Left lung (tissue), 10 donors: ENCODE results near the gene FEV. TPM values are rescaled to one million over a fixed set of nuclear protein-coding genes. Genes with fewer than 3 reads are reported as not detected.

ENCODE experiments used
- ATAC-seq: fragments of 200-7000 bp; cut with Tn5 transposase; one replicate; pipeline ENCODE4 v1.9.1; 2020; ENCODE audit warnings: moderate library complexity
- DNase-seq, 4 donors: peaks; one replicate each; pipeline ENCODE4 v3.0.0-alpha.2; 2013 to 2020
- H3K27ac ChIP-seq, 2 donors: fragments of 200-600 bp; sonication (generic) in 1 of 2; one replicate each; pipeline versions ENCODE4 v1.5.0 to v1.8.0; 2020 to 2021
- H3K27me3 ChIP-seq, 2 donors: fragments of 200-600 bp; sonication (generic) in 1 of 2; one replicate each; pipeline versions ENCODE4 v1.5.0 to v1.8.0; 2020 to 2021
- H3K36me3 ChIP-seq, 2 donors: fragments of 200-600 bp; sonication (generic) in 1 of 2; one replicate each; pipeline versions ENCODE4 v1.5.0 to v1.8.0; 2020 to 2021
- H3K4me1 ChIP-seq, 2 donors: fragments of 200-600 bp; one replicate each; pipeline ENCODE4 v1.8.0; 2021
- H3K4me3 ChIP-seq, 2 donors: fragments of 200-600 bp; sonication (generic) in 1 of 2; one replicate each; pipeline versions ENCODE4 v1.5.0 to v1.8.0; 2020 to 2021; ENCODE audit warnings: mild to moderate bottlenecking in 1 of 2
- H3K9me3 ChIP-seq, 2 donors: fragments of 200-600 bp; sonication (generic) in 1 of 2; one replicate each; pipeline versions ENCODE4 v1.5.0 to v1.8.0; 2020 to 2021
- CTCF ChIP-seq, 2 donors: fragments of 200-600 bp; sonication (generic) in 1 of 2; IDR thresholded peaks; one replicate each; pipeline versions ENCODE4 v1.5.0 to v1.8.0; 2021; ENCODE audit warnings: antibody characterized with exemption in 2 of 2
- intact Hi-C, 2 donors: fragments of 100-400 bp; cut with DNase I; formaldehyde crosslinking; loops; one replicate each; pipeline versions ENCODE4 v1.11.2 to v1.14.2; 2022
- polyA plus RNA-seq, 6 donors: library from polyadenylated mRNA; unstranded; fragments of 120-200 nt; gene quantifications; one replicate each; pipeline ENCODE4 v1.2.1, GENCODE V29; 2013; ENCODE audit not compliant: insufficient read length in 6 of 6
- total RNA-seq, 2 donors: library from RNA; stranded (reverse); fragmentation: NEBNext Ultra II Directional; extraction: Animal tissue kit (Norgen Biotek cat#: 25700); gene quantifications; one replicate each; pipeline ENCODE4 v1.2.1, GENCODE V29; 2021
- donor health status: DM: no; HTN: yes; CAD: no.
- donor health status: DM: no; HTN: no; CAD: no.

FEV gene
- total and polyA plus RNA-seq, 8 donors = not detected

DNA sequence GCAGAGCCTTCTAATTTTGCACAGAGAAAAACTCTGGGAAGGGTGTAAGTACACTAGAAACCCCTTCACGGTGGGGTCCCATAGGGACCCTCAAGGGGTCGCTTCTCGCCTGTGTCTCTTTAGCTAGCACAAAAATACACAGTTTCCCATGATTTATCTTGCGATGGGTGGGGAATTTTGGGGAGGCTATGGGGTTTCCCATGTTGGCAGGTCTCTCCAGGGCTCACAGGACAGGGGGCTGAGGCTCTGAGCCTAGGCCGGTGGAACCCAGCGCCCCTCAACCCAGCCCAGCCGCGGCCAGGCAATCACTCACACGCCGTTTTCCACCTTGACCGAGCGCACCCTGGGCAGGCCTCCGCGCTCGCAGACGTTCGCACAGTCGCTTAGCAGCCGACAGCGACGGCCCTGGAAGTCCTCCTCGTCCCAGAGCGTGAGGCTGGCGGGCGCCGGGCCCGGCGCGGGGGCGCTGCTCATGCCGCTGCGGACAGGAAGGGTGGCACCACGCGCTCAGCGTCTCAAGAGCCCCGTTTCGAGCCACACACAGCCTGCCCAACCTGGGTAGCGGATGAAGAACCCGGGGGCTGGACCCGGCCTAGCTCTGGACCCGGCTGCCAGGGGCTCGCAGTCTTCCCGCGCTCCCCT, 7.8 kb upstream of the FEV start:
- Histone ChIP-seq H3K4me1 (peaks cover 8 to 26% of the 10 kb centered on the region in 2 donors), H3K27ac (no peak overlapping the region), H3K9me3 (no peaks in the 10 kb centered on the region), H3K4me3 (peak overlapping the region in 1 of 2 donors; percentile 31), H3K36me3 (no peaks in the 10 kb centered on the region), H3K27me3 (peaks cover 85 to 100% of the 10 kb centered on the region in 2 donors)
- DNase-seq (peak in 1 of 4 donors; percentile 72), ATAC-seq (no peak)
- intact Hi-C loops = no loop called here
- TF ChIP-seq CTCF (IDR thresholded peaks at IDR 0.05) = no peak

DNA sequence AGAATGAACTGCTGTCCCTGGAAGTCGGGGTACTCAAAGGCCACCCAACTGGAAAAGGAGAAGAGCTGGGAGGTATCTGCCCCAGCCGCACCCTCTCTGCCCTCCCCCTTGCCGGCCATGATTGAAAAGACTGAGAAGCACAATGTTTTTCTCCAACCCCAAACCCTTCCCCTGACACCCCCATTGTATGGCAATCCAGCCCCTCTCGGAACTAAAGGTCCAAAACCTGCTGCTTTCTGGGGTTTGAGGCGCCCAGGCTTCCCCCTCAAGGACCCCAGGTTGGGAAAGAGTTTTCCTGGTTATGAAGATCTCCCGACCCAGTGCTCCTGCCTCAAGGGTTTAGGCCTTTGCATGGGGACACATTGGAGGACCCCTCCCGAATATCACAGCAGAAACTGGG, 7.2 kb upstream of the FEV start:
- intact Hi-C loops = no loop called here
- DNase-seq (no peak), ATAC-seq (no peak)
- H3K36me3 ChIP-seq = no peaks in the 10 kb centered on the region
- H3K4me1 ChIP-seq = peaks cover 8 to 26% of the 10 kb centered on the region in 2 donors
- no peak overlapping the region for H3K27ac ChIP-seq
- H3K4me3 ChIP-seq = no peak overlapping the region
- H3K9me3 ChIP-seq = no peaks in the 10 kb centered on the region
- no peak for TF ChIP-seq CTCF (IDR thresholded peaks at IDR 0.05)
- H3K27me3 ChIP-seq = peaks cover 92 to 100% of the 10 kb centered on the region in 2 donors

DNA sequence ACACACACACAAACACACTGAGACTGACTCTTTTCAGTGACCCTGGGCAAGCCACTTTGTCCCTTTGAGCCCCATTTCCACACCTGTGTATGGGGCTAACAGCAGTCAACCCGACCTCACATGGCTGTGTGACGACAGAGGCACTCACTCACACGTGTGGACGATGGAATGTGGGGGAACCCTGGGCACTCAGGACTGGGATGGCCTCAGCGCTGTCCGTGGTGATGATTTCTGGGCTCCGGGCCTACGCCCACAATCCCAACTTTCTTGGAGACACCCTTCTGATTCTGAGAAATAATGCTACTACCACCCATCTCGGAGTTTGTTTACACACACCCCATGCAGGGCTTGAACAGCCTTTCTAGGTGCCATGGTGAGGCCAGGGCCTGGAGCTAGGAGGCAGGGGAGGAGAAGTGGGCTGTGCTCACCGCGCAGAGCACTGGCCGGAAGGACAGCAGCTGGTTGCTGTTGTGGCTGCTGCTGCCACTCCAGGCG, 6.7 kb upstream of the FEV start:
- H3K9me3 ChIP-seq = no peaks in the 10 kb centered on the region
- no peak for ATAC-seq
- H3K27ac ChIP-seq = no peak overlapping the region
- no peak for DNase-seq
- no peak overlapping the region for H3K4me3 ChIP-seq
- intact Hi-C loops = no loop called here
- no peaks in the 10 kb centered on the region for H3K36me3 ChIP-seq
- H3K27me3 ChIP-seq = peaks cover 96 to 100% of the 10 kb centered on the region in 2 donors
- peaks cover 8 to 26% of the 10 kb centered on the region in 2 donors for H3K4me1 ChIP-seq
- TF ChIP-seq CTCF (IDR thresholded peaks at IDR 0.05) = no peak

DNA sequence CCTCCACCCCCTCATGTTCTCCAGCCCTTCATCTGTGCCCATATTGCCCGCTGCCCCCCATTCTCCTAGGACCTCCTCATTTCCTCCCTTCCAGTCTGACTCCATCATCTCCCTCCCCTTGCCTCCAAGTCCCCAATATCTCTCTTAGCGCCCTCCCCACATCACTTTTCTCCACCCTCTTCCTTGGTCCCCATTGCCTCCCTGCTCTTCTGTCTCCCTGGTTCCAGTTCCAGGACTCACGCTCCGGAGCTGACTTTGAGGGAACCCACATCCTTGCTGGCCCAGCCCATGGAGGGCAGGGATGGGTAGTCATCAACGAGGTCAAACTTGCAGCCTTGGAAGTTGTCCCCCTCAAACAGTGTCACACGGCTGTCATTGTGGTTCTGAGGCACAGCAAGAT, 5.6 kb upstream of the FEV start:
- no peaks in the 10 kb centered on the region for H3K36me3 ChIP-seq
- intact Hi-C loops = no loop called here

More for the DNA sequence above, 5.6 kb upstream of the FEV start:
- H3K4me3 ChIP-seq = no peak overlapping the region
- no peak for DNase-seq
- peaks cover 6 to 16% of the 10 kb centered on the region in 2 donors for H3K4me1 ChIP-seq
- peaks cover 99 to 100% of the 10 kb centered on the region in 2 donors for H3K27me3 ChIP-seq
- H3K9me3 ChIP-seq = no peaks in the 10 kb centered on the region
- no peak for TF ChIP-seq CTCF (IDR thresholded peaks at IDR 0.05)
- no peak for ATAC-seq
- H3K27ac ChIP-seq = no peak overlapping the region
